ENCODE data around the gene TOB2.
"Not testable (repeated sequence)": the region's sequence is repeated elsewhere in the genome, so short reads cannot be mapped to it uniquely, and the experiment has no call there.

DNA sequence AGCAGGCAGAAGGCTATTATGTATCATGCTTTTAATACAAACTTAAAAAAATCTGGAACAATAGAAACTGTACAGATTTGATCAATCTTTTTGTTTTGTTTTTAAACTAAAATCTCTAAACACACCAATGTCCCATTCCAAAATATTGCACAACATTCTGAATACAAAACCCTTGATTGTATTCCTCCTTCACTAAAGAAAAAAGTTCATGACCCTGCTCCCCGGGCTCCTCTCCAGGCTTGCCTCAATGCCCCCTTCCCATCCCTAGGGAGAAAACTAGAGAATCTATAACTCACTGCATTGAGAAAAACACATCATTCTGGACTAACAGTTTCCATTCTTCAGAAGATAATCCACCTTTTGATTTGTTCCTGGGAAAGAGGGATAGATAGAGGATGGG, 13.1 kb downstream of the TOB2 start:
- not testable (repeated sequence) for TF ChIP-seq EZH2 (IDR thresholded peaks at IDR 0.05; ENCODE audit: borderline replicate concordance, low read length)
- TF ChIP-seq, protein P1, sequence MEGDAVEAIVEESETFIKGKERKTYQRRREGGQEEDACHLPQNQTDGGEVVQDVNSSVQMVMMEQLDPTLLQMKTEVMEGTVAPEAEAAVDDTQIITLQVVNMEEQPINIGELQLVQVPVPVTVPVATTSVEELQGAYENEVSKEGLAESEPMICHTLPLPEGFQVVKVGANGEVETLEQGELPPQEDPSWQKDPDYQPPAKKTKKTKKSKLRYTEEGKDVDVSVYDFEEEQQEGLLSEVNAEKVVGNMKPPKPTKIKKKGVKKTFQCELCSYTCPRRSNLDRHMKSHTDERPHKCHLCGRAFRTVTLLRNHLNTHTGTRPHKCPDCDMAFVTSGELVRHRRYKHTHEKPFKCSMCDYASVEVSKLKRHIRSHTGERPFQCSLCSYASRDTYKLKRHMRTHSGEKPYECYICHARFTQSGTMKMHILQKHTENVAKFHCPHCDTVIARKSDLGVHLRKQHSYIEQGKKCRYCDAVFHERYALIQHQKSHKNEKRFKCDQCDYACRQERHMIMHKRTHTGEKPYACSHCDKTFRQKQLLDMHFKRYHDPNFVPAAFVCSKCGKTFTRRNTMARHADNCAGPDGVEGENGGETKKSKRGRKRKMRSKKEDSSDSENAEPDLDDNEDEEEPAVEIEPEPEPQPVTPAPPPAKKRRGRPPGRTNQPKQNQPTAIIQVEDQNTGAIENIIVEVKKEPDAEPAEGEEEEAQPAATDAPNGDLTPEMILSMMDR (IDR thresholded peaks at IDR 0.05; ENCODE audit: low read length), result not testable (repeated sequence)

Data from OCI-LY1 (cell line).